Keratinocyte (primary cell): ENCODE measurements around the gene TMEM256.

Source experiments
- CTCF ChIP-seq, 3 experiments: IDR thresholded peaks in 1 of 3; conservative IDR thresholded peaks in 1 of 3; optimal IDR thresholded peaks in 1 of 3; 2 replicates in 2 of 3; 3 replicates in 1 of 3; pipeline versions ENCODE3 to v1.5.1; 2011; ENCODE audit warnings: low read length in 3 of 3, mild to moderate bottlenecking in 3 of 3, moderate library complexity in 2 of 3, control low read depth in 1 of 3, inconsistent platforms in 1 of 3; ENCODE audit not compliant: insufficient read depth in 2 of 3; ENCODE audit errors: extremely low read depth in 1 of 3
- EZH2 ChIP-seq: IDR thresholded peaks from one replicate; pipeline ENCODE4 v1.6.1; 2012; ENCODE audit warnings: inconsistent platforms, mild to moderate bottlenecking, low read length, moderate library complexity

GRCh38 chr17:7393613-7394451, 10.1 kb downstream of the TMEM256 start:
- TF ChIP-seq EZH2 = no peak
- TF ChIP-seq CTCF (optimal IDR thresholded peaks at IDR 0.05 in 1 of 3, IDR thresholded peaks at IDR 0.05 in 1 of 3, conservative IDR thresholded peaks at IDR 0.05 in 1 of 3; ENCODE audit: extremely low read depth in 1 of 3, insufficient read depth in 2 of 3, low read length in 3 of 3) = peak in 2 of 3 experiments; percentile 6 to 17
